Effector memory CD4-positive, alpha-beta T cell (primary cell): ENCODE data around the gene ZNF668.
"Not testable (repeated sequence)": the region's sequence is repeated elsewhere in the genome, so short reads cannot be mapped to it uniquely, and the experiment has no call there.

Experiments used
- DNase-seq, 3 donors: peaks; one replicate each; pipeline ENCODE4 v3.0.0-alpha.2; 2020
- H3K27ac ChIP-seq: 2 replicates; pipeline ENCODE4 v1.7.0; 2013; ENCODE audit warnings: mild to moderate bottlenecking, low read length, moderate library complexity; ENCODE audit not compliant: insufficient read depth, poor library complexity, severe bottlenecking
- H3K27me3 ChIP-seq: replicated peaks from 2 replicates; pipeline ENCODE4 v1.7.0; 2013; ENCODE audit warnings: mild to moderate bottlenecking, low read length; ENCODE audit not compliant: insufficient read depth, control insufficient read depth, poor library complexity, severe bottlenecking
- H3K36me3 ChIP-seq: 2 replicates; pipeline ENCODE4 v1.7.0; 2013; ENCODE audit warnings: mild to moderate bottlenecking, low read length, moderate library complexity; ENCODE audit not compliant: control insufficient read depth, insufficient read depth
- H3K4me1 ChIP-seq: 2 replicates; pipeline ENCODE4 v1.7.0; 2013; ENCODE audit warnings: low read length, mild to moderate bottlenecking; ENCODE audit not compliant: control insufficient read depth, insufficient read depth, poor library complexity, severe bottlenecking
- H3K4me3 ChIP-seq: 2 replicates; pipeline ENCODE4 v1.7.0; 2013; ENCODE audit warnings: low read length, low read depth, mild to moderate bottlenecking; ENCODE audit not compliant: insufficient read depth, poor library complexity, severe bottlenecking
- H3K9me3 ChIP-seq: 2 replicates; pipeline ENCODE4 v1.7.0; 2013; ENCODE audit warnings: mild to moderate bottlenecking, low read length, moderate library complexity; ENCODE audit not compliant: control insufficient read depth

The ZNF668 gene

GRCh38 chr16:31032736-31033708 lies 41.0 kb downstream of the ZNF668 start, which contains the start of gene STX4:
STX4 (plus strand) TSS chr16:31033558; CDS start chr16:31033806, 248 bp downstream.
- H3K9me3 ChIP-seq = no peaks in the 10 kb centered on the region
- H3K36me3 ChIP-seq = peaks cover 13% of the 10 kb centered on the region
- H3K27me3 ChIP-seq = no peaks in the 10 kb centered on the region
- peak; percentile 97 to 98 (median 98) for DNase-seq
- peaks cover 6% of the 10 kb centered on the region for H3K4me1 ChIP-seq
- peak within 1 kb of the TSS; percentile 93 for H3K4me3 ChIP-seq
- peak within 1 kb of the TSS; percentile 88 for H3K27ac ChIP-seq

- H3K27ac ChIP-seq = no peak overlapping the region
- DNase-seq = no peak
- no peak overlapping the region for H3K4me3 ChIP-seq
Observed at GRCh38 chr16:31031276-31031675, 42.8 kb downstream of the ZNF668 start.

GRCh38 chr16:31029272-31029671 lies 44.8 kb downstream of the ZNF668 start:
- no peaks in the 10 kb centered on the region for H3K27me3 ChIP-seq
- no peak for DNase-seq
- no peak overlapping the region for H3K4me3 ChIP-seq
- no peak overlapping the region for H3K27ac ChIP-seq
- no peaks in the 10 kb centered on the region for H3K36me3 ChIP-seq
- peaks cover 2% of the 10 kb centered on the region for H3K4me1 ChIP-seq
- no peaks in the 10 kb centered on the region for H3K9me3 ChIP-seq

More at GRCh38 chr16:31031276-31031675, 42.8 kb downstream of the ZNF668 start:
- H3K36me3 ChIP-seq = peaks cover 9% of the 10 kb centered on the region
- H3K27me3 ChIP-seq = no peaks in the 10 kb centered on the region
- H3K9me3 ChIP-seq = no peaks in the 10 kb centered on the region
- peaks cover 6% of the 10 kb centered on the region for H3K4me1 ChIP-seq

- Histone ChIP-seq H3K27me3 (no peaks in the 10 kb centered on the region), H3K9me3 (no peaks in the 10 kb centered on the region), H3K36me3 (no peaks in the 10 kb centered on the region), H3K4me3 (no peak overlapping the region), H3K27ac (no peak overlapping the region), H3K4me1 (no peaks in the 10 kb centered on the region)
- DNase-seq = no peak
Observed at GRCh38 chr16:31025339-31025738, 48.7 kb downstream of the ZNF668 start.

GRCh38 chr16:31023627-31024226 lies 50.3 kb downstream of the ZNF668 start:
- no peaks in the 10 kb centered on the region for H3K4me1 ChIP-seq
- DNase-seq = no peak
- H3K27ac ChIP-seq = no peak overlapping the region
- no peaks in the 10 kb centered on the region for H3K27me3 ChIP-seq
- H3K36me3 ChIP-seq = no peaks in the 10 kb centered on the region
- no peaks in the 10 kb centered on the region for H3K9me3 ChIP-seq
- no peak overlapping the region for H3K4me3 ChIP-seq

GRCh38 chr16:31023252-31023602 lies 50.8 kb downstream of the ZNF668 start:
- no peaks in the 10 kb centered on the region for H3K36me3 ChIP-seq
- no peak for DNase-seq
- no peak overlapping the region for H3K4me3 ChIP-seq
- H3K4me1 ChIP-seq = no peaks in the 10 kb centered on the region
- H3K27ac ChIP-seq = no peak overlapping the region
- no peaks in the 10 kb centered on the region for H3K9me3 ChIP-seq
- H3K27me3 ChIP-seq = no peaks in the 10 kb centered on the region

- no peaks in the 10 kb centered on the region for H3K4me1 ChIP-seq
- no peaks in the 10 kb centered on the region for H3K36me3 ChIP-seq
- H3K9me3 ChIP-seq = no peaks in the 10 kb centered on the region
- no peak overlapping the region for H3K27ac ChIP-seq
- no peaks in the 10 kb centered on the region for H3K27me3 ChIP-seq
- DNase-seq = no peak
- H3K4me3 ChIP-seq = no peak overlapping the region
Observed at GRCh38 chr16:31022544-31023251, 51.3 kb downstream of the ZNF668 start.

GRCh38 chr16:31020536-31020935 lies 53.5 kb downstream of the ZNF668 start:
- Histone ChIP-seq H3K4me1 (no peaks in the 10 kb centered on the region), H3K27me3 (no peaks in the 10 kb centered on the region), H3K36me3 (no peaks in the 10 kb centered on the region), H3K9me3 (no peaks in the 10 kb centered on the region), H3K4me3 (no peak overlapping the region), H3K27ac (no peak overlapping the region)
- no peak for DNase-seq

GRCh38 chr16:31017756-31018155 lies 56.3 kb downstream of the ZNF668 start:
- H3K27ac ChIP-seq, DNase-seq, H3K4me1 ChIP-seq, H3K27me3 ChIP-seq, H3K4me3 ChIP-seq, H3K9me3 ChIP-seq, H3K36me3 ChIP-seq: not testable (repeated sequence)
